K562 (cell line): ENCODE data around the gene PGRMC2. TPM values are rescaled to one million over a fixed set of nuclear protein-coding genes. Genes with fewer than 3 reads are reported as not detected.

Experiments
- ATF3 ChIP-seq, 2 experiments: fragments of 450-650 bp in 1 of 2; sonication (generic) in 1 of 2; formaldehyde crosslinking in 1 of 2; IDR thresholded peaks in 1 of 2; conservative IDR thresholded peaks in 1 of 2; 2 replicates each; pipeline versions ENCODE4 v1.6.1 to v1.8.1; 2016 to 2023; ENCODE audit warnings: mild to moderate bottlenecking in 2 of 2, moderate library complexity in 2 of 2, inconsistent platforms in 1 of 2, missing genetic modification reagents in 1 of 2
- CSDE1 ChIP-seq, 2 experiments: fragments of 450-650 bp; IDR thresholded peaks; 2 replicates each; pipeline ENCODE4 v1.6.1; 2016; ENCODE audit warnings: mild to moderate bottlenecking in 1 of 2
- EP400 ChIP-seq: fragments of 450-650 bp; IDR thresholded peaks from 2 replicates; pipeline ENCODE4 v1.6.1; 2017; ENCODE audit warnings: antibody characterized with exemption, mild to moderate bottlenecking, moderate library complexity
- GABPA ChIP-seq: fragments of 200-800 bp; sonication (Bioruptor generic); conservative IDR thresholded peaks from 2 replicates; pipeline ENCODE4 v1.6.1; 2016; ENCODE audit warnings: low read depth, missing genetic modification characterization, missing compliant biosample characterization
- ID3 ChIP-seq, 2 experiments: fragments of 250-450 bp in 1 of 2; fragments of 450-650 bp in 1 of 2; sonication (Bioruptor Pico) in 1 of 2; IDR thresholded peaks; 2 replicates each; pipeline versions ENCODE4 v1.6.1 to v1.8.0; 2016 to 2021; ENCODE audit warnings: mild to moderate bottlenecking in 2 of 2, moderate library complexity in 2 of 2, missing compliant biosample characterization in 1 of 2, missing genetic modification characterization in 1 of 2
- MNT ChIP-seq, 2 experiments: fragments of 450-650 bp; conservative IDR thresholded peaks; 2 replicates each; pipeline ENCODE4 v1.6.1; 2017; ENCODE audit warnings: mild to moderate bottlenecking in 2 of 2, moderate library complexity in 2 of 2
- MTF1 ChIP-seq: fragments of 250-450 bp; sonication (Bioruptor Pico); IDR thresholded peaks from 2 replicates; pipeline ENCODE4 v1.9.0; 2021; ENCODE audit warnings: moderate library complexity, mild to moderate bottlenecking, inconsistent platforms, borderline replicate concordance
- MYC ChIP-seq, 2 experiments: fragments of 250-450 bp in 1 of 2; sonication (Bioruptor Pico) in 1 of 2; IDR thresholded peaks; 2 replicates each; pipeline versions ENCODE4 v1.5.1 to v1.6.1; 2012 to 2021; ENCODE audit warnings: low read depth in 2 of 2, borderline replicate concordance in 1 of 2, improper control_type of control experiment in 1 of 2, low read length in 1 of 2, mild to moderate bottlenecking in 1 of 2, moderate library complexity in 1 of 2
- MYNN ChIP-seq, 2 experiments: sonication (generic); formaldehyde crosslinking in 1 of 2; IDR thresholded peaks; 2 replicates each; pipeline versions ENCODE4 v1.5.0 to v1.6.1; 2016 to 2020; ENCODE audit warnings: antibody characterized with exemption in 1 of 2, missing genetic modification reagents in 1 of 2
- NBN ChIP-seq: fragments of 450-650 bp; IDR thresholded peaks from 2 replicates; pipeline ENCODE4 v1.6.1; 2016; ENCODE audit warnings: low read depth, mild to moderate bottlenecking
- NFE2 ChIP-seq: IDR thresholded peaks from 2 replicates; pipeline ENCODE4 v1.6.1; 2014; ENCODE audit warnings: antibody characterized with exemption, low read depth
- NONO ChIP-seq, 2 experiments: fragments of 200-400 bp in 1 of 2; fragments of 450-650 bp in 1 of 2; formaldehyde crosslinking in 1 of 2; IDR thresholded peaks; 2 replicates each; pipeline ENCODE4 v1.6.1; 2017; ENCODE audit warnings: low read depth in 2 of 2, mild to moderate bottlenecking in 2 of 2, moderate library complexity in 2 of 2, low read length in 1 of 2
- NR2C2 ChIP-seq, 2 experiments: fragments of 200-800 bp in 1 of 2; sonication (Bioruptor generic) in 1 of 2; sonication (generic) in 1 of 2; formaldehyde crosslinking in 1 of 2; IDR thresholded peaks; 2 replicates each; pipeline versions ENCODE4 v1.6.1 to v1.8.0; 2016 to 2022; ENCODE audit warnings: mild to moderate bottlenecking in 1 of 2, missing compliant biosample characterization in 1 of 2, missing genetic modification characterization in 1 of 2, missing genetic modification reagents in 1 of 2
- SFPQ ChIP-seq: fragments of 200-400 bp; formaldehyde crosslinking; IDR thresholded peaks from 2 replicates; pipeline ENCODE4 v1.6.1; 2017; ENCODE audit warnings: mild to moderate bottlenecking, low read depth, low read length, moderate library complexity
- TCF3 ChIP-seq: sonication (generic); formaldehyde crosslinking; IDR thresholded peaks from 2 replicates; pipeline ENCODE4 v1.4.0; 2020; ENCODE audit warnings: mild to moderate bottlenecking, missing genetic modification reagents
- XRCC5 ChIP-seq: fragments of 200-400 bp; formaldehyde crosslinking; IDR thresholded peaks from 2 replicates; pipeline ENCODE4 v1.6.1; 2017; ENCODE audit warnings: low read depth, mild to moderate bottlenecking, low read length
- ZEB2 ChIP-seq: fragments of 450-650 bp; IDR thresholded peaks from 2 replicates; pipeline ENCODE4 v1.6.1; 2016
- ZKSCAN1 ChIP-seq: fragments of 150-350 bp; IDR thresholded peaks from 2 replicates; pipeline ENCODE4 v1.6.1; 2016; ENCODE audit warnings: low read depth, low read length
- ZNF384 ChIP-seq: IDR thresholded peaks from 2 replicates; pipeline ENCODE4 v1.6.1; 2012; ENCODE audit warnings: low read depth, low read length, improper control_type of control experiment
- ZNF778 ChIP-seq: fragments of 450-650 bp; formaldehyde crosslinking; IDR thresholded peaks from 2 replicates; pipeline ENCODE4 v1.4.0; 2020; ENCODE audit warnings: mild to moderate bottlenecking, moderate library complexity
- polyA plus RNA-seq, 8 experiments: library from polyadenylated mRNA; depleted of rRNA in 4 of 8; stranded (reverse) in 5 of 8; unstranded in 3 of 8; fragments of >200 nt; fragmentation: Nextera tagmentation in 2 of 8; fragmentation: Illumina TruSeq in 1 of 8; extraction: Ambion mirVana in 2 of 8; extraction: Trizol in 1 of 8; gene quantifications; 2 replicates each; pipeline versions ENCODE4 v1.2.1 to v1.2.3, GENCODE V29; 2011 to 2014; ENCODE audit warnings: inconsistent platforms in 1 of 8, missing spikeins in 1 of 8
- total RNA-seq, 7 experiments: library from RNA; depleted of rRNA in 6 of 7; stranded (reverse); fragments of >200 nt in 6 of 7; fragmentation: Illumina TruSeq in 2 of 7; extraction: Trizol in 2 of 7; gene quantifications; 2 replicates each; pipeline versions ENCODE4 v1.2.1 to v1.2.3, GENCODE V29; 2011 to 2021; ENCODE audit warnings: low replicate concordance in 1 of 7

The PGRMC2 gene
- total and polyA plus RNA-seq, 9 of the 15 experiments (the other 6 are each of a cell fraction or from before 2014, with no cell fraction given): 12.4 to 81.3 (median 22.7) TPM

- TF ChIP-seq NBN: peak; percentile 82
- TF ChIP-seq EP400: peak; percentile 94
- peak; percentile 96 to 98 for TF ChIP-seq MNT (conservative IDR thresholded peaks at IDR 0.05)
- TF ChIP-seq MYNN (IDR thresholded peaks at IDR 0.05): no peak; the same call in 1 of the 2 replicates
- no peak for TF ChIP-seq MYNN (CRISPR knock-in tag; IDR thresholded peaks at IDR 0.05)
- TF ChIP-seq ID3 (CRISPR knock-in tag; IDR thresholded peaks at IDR 0.05): no peak
- no peak; the same call in 1 of the 2 replicates for TF ChIP-seq ID3 (tag; IDR thresholded peaks at IDR 0.05)
- TF ChIP-seq ATF3 (IDR thresholded peaks at IDR 0.05): no peak
- peak; percentile 66 for TF ChIP-seq ATF3 (CRISPR knock-in tag; conservative IDR thresholded peaks at IDR 0.05)
- peak; percentile 98 for TF ChIP-seq MYC (IDR thresholded peaks at IDR 0.05; ENCODE audit: low read depth, low read length)
- TF ChIP-seq MYC (CRISPR knock-in tag; IDR thresholded peaks at IDR 0.05; ENCODE audit: borderline replicate concordance, low read depth): peak; percentile 75; the same call in 1 of the 2 replicates
- TF ChIP-seq GABPA (tag): peak; percentile 18; the same call in 1 of the 2 replicates
- no peak for TF ChIP-seq SFPQ
- peak; percentile 46; the same call in 1 of the 2 replicates for TF ChIP-seq ZKSCAN1
- peak; percentile 76 for TF ChIP-seq NR2C2 (CRISPR knock-in tag; IDR thresholded peaks at IDR 0.05)
- TF ChIP-seq NR2C2 (tag; IDR thresholded peaks at IDR 0.05): peak; percentile 78
- peak; percentile 69 for TF ChIP-seq TCF3
- peak; percentile 41; the same call in 1 of the 2 replicates for TF ChIP-seq ZNF384
- peak in 1 of 2 experiments; percentile 76; a peak in 1 of 4 replicates for TF ChIP-seq NONO (IDR thresholded peaks at IDR 0.05; ENCODE audit: low read depth in 2 of 2, low read length in 1 of 2)
- TF ChIP-seq ZEB2: peak; percentile 67; the same call in 1 of the 2 replicates
- TF ChIP-seq MTF1 (CRISPR knock-in tag): no peak
- TF ChIP-seq ZNF778: no peak
- no peak for TF ChIP-seq CSDE1 (IDR thresholded peaks at IDR 0.05)
- TF ChIP-seq XRCC5: peak; percentile 92
- no peak for TF ChIP-seq NFE2
Observed at GRCh38 chr4:128287871-128288688, 467 bp upstream of the PGRMC2 start (continued).
